DMS153 treated with DMSO at 0.1 percent for 48 hours (cell line): ENCODE measurements around the gene CHMP2A.

ENCODE experiments used
- DNase-seq: peaks from one replicate; lab custom pipeline; 2025; ENCODE audit not compliant: unreplicated experiment; lab: John Stamatoyannopoulos, UW

CHMP2A gene

DNA sequence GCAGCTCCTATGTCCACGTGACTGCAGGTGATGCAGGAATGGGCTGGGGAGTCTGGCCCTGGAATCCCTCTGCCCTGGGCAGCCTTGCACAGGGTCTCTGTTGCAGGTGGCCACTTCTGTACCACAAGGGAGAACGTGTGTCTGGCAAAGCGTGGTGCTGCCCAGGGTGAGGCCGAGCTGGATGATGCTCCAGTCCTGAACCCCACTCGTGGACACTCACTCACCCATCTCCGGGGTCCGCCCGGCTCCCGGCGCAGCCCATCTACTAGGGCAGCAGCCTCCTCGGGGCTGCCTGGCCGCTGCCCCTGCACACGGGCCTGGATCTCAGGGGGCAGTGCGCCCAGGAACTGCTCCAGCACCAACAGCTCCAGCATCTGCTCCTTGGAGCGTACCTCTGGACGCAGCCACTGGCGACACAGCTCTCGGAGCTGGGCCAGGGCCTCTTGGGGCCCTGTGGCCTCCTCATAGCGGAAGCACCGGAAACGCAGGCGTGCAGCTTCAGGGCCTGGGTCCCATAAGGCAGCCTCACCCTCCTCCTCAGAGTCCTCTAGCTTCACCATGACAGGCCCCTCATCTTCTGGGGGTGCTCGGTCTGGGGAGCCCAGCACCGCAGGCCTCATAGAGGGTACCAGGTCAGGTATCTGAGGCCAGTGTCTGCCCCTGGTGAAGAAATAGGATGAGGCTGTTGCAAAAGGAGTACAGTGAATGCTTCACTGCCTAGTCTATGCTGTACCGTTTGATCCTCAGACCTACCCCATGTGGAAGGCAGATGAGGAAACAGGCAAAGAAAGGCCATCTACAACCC is 16.1 kb upstream of the CHMP2A start:
- DNase-seq: no peak

DNA sequence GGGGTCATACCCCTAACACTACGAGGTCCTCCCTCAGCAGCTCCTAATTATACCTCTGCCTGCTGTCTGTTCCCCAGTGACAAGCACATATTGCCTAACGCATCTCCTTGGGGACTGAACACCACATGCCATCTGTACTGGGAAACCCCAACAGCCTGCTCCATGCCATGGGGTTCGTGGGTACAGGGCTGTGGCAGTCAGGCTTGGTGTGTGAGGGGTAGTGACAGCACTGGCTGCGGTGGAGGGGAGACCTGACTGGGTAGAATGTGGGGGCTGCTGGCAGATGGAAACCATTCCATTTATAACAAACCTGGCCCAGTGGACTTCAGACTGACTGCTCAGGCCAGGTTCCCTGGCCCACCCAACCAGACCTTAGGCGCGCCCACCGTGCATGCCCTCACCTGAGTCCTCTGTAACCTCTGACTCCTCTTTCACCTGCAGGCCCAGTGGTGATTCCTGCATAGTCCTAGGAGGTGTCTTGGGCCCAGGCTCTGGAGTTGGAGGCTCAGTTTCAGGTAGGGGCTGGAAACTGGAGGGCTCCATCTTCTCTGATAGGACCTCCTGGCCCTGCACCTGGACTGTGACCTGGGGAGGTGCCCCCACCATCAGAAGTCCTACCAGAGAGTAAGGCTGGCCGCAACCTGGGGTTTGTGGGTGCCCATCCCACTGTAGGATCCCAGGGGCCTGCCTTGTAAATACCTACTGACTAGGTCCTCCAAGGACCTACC is 15.2 kb upstream of the CHMP2A start:
- DNase-seq: no peak

- no peak for DNase-seq
Measured at GRCh38 chr19:58569191-58569942, 14.5 kb upstream of the CHMP2A start.

DNA sequence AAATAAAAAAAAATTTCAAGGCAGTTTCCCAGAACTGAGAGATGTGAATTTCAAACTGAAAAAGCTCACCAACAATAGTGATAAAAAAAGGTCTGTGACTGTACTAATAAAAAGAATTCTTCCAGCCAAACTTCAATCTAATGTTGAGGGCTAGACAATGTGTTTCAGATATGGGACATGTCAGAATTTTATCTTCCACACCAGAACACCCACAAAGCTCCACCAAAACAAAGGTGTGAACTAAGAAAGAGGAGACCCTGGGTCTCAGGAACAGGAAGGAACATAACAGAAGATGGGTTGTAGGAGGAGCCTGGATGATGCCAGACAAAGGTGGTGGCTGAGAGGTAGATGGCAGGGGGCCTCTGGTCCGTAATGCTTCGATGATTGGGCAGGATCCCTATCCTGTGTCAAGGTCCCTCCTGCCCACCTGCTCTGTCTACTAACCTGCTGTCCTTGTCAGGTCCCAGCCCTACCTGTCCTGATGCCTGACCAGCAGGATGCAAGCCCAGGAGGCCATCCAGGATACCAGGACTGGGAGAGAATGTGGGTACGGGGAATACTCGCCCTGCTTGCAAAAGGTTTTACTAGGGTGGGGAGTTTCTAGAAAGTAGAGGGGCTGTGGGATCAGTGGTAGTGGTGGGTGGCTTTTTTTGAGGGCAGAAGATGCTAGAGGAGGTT is 13.7 kb upstream of the CHMP2A start:
- no peak for DNase-seq

GRCh38 chr19:58566989-58567388 is 12.1 kb upstream of the CHMP2A start:
- no peak for DNase-seq

- DNase-seq: no peak
Measured at GRCh38 chr19:58563823-58564222, 8.9 kb upstream of the CHMP2A start.

- no peak for DNase-seq
Measured at GRCh38 chr19:58563034-58563573, 8.2 kb upstream of the CHMP2A start.

GRCh38 chr19:58562122-58563033 is 7.5 kb upstream of the CHMP2A start:
- DNase-seq: no peak

- no peak for DNase-seq
Measured at GRCh38 chr19:58561373-58562121, 6.6 kb upstream of the CHMP2A start.

DNA sequence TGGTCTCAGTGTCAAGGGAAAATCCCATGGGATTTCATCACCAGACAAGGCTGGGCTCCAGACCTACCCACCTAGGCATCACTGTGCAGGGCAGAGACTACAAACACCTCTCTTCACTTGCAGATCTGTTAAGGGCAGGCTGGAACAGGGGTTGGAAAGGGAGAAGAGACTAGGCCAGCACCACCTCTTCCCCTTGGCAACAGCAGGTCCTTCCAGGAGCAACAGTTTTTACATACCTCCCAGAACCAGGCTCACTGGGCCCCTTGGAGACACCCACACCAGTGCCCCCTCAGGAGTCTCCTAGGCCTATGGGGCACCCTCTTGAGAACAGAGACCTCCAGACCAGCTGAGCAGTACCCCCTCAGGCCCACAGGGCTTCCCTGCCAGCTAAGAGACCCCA is 6.0 kb upstream of the CHMP2A start:
- no peak for DNase-seq

GRCh38 chr19:58560007-58560887 is 5.3 kb upstream of the CHMP2A start:
- no peak for DNase-seq

GRCh38 chr19:58559275-58560006 is 4.5 kb upstream of the CHMP2A start:
- no peak for DNase-seq

GRCh38 chr19:58558623-58559274 is 3.8 kb upstream of the CHMP2A start:
- no peak for DNase-seq

DNA sequence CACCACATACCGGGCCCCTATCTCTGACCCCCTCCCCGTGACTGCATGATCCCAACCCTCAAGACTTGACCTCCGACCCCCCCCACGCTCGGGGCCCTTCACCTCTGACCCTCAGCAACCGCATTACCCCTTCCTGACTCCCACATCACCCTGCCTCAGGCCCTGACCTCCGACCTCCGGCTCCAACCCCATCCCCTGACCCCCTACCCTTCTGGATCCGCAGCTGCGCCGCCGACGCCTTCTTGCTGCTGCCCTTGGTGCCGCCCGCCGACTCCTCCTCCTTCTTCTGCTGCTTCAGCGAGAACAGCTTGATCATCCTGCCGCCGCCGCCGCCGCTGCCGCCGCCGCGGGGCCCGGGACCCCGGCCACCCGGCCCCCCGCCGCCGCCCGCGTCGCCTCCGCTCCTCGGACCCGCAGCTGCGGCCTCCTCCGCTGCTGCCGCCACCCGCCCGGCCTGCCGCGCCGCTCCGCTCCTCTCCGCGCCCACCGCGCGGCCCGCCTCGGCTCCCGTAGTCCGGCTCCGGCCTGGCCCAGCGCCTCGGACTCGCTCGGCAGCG is 3.2 kb upstream of the CHMP2A start, which contains the start of gene UBE2M:
Gene UBE2M (minus strand): TSS at position 546 of the 557 bp plus-strand sequence. CDS start 230 bp downstream, at position 316.
- DNase-seq: no peak

- DNase-seq: no peak
Measured at GRCh38 chr19:58557221-58558065, 2.5 kb upstream of the CHMP2A start.
